ENCODE data around the gene POU3F3. TPM values are rescaled to one million over a fixed set of nuclear protein-coding genes. Genes with fewer than 3 reads are reported as not detected.

Gene POU3F3
- total RNA-seq, 1 donor from 2014 or later: not detected

GRCh38 chr2:104863468-104864279 is 9.8 kb downstream of the POU3F3 start:
- intact Hi-C loops (cut with DNase I): no loop called here
- TF ChIP-seq CTCF (IDR thresholded peaks at IDR 0.05): no peak
- no peak overlapping the region for H3K4me3 ChIP-seq
- DNase-seq (no peak), ATAC-seq (no peak)
- no peaks in the 10 kb centered on the region for H3K9me3 ChIP-seq
- H3K4me1 ChIP-seq: peaks cover 9% of the 10 kb centered on the region
- no peak overlapping the region for H3K27ac ChIP-seq
- H3K36me3 ChIP-seq: no peaks in the 10 kb centered on the region
- peaks cover 100% of the 10 kb centered on the region for H3K27me3 ChIP-seq (ENCODE audit: low read depth)

DNA sequence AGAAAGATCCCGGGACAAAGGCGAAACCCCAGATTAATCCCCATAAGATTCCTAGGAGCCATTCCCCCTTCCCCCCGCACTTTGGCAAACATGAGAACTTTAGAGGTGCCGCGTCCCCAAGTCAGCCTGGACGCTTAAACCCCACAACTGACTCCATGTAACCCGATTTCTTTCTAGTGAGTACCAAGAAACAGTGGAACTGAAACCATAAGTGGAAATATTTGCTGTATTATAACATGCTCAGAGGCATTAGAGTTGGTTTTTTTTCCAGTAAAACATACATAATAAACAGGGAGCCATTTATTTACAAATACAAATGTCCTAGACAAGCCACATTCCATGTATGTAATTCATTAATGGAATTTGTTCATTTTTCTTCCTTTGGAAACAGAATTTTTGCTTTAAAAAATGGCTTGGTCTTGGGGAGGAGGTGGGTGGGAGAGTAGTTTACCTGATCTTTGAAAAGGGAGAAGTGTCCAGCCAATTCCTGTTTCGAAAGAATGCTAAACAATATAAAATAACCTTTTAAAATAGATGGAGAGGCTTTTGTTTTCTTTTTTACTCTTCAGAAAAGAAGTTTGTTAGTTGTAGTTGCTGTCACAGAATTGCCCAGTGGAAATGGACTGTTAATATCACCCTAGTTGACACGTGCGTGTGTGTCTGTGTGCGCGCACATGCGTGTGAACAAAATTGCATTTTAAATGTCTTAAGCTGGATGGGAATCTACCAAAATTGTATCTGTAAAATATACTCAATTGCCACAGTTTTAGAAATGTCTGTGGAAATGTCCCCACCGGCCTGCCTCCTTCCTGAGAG is 10.6 kb downstream of the POU3F3 start:
- H3K36me3 ChIP-seq: no peaks in the 10 kb centered on the region
- peaks cover 9% of the 10 kb centered on the region for H3K4me1 ChIP-seq
- no peak overlapping the region for H3K27ac ChIP-seq
- H3K4me3 ChIP-seq: no peak overlapping the region
- intact Hi-C loops (cut with DNase I): no loop called here
- TF ChIP-seq CTCF (IDR thresholded peaks at IDR 0.05): no peak
- peaks cover 100% of the 10 kb centered on the region for H3K27me3 ChIP-seq (ENCODE audit: low read depth)
- ATAC-seq (no peak), DNase-seq (no peak)
- no peaks in the 10 kb centered on the region for H3K9me3 ChIP-seq

DNA sequence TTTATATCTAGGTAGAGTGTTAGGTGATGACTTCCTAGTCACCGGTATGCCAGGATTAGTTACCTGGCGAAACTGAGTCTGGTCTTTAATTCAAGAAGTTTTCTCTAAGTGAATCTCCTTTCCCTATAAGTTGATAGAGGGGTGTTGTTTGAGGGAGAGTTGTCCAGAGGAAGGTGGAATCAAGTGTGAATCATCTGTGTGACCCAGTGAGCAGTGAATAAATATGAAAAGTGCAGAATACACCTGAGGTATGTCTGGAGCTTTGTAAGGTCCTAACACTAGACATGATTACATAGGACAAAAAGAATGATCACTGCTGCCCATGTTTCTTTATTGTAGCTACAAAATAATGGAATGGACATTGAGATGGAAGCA is 11.2 kb downstream of the POU3F3 start:
- peaks cover 9% of the 10 kb centered on the region for H3K4me1 ChIP-seq
- ATAC-seq (no peak), DNase-seq (no peak)
- no peak overlapping the region for H3K4me3 ChIP-seq
- no peak for TF ChIP-seq CTCF (IDR thresholded peaks at IDR 0.05)
- no peak overlapping the region for H3K27ac ChIP-seq
- no peaks in the 10 kb centered on the region for H3K9me3 ChIP-seq
- H3K27me3 ChIP-seq (ENCODE audit: low read depth): peaks cover 100% of the 10 kb centered on the region
- no peaks in the 10 kb centered on the region for H3K36me3 ChIP-seq
- intact Hi-C loops (cut with DNase I): no loop called here

GRCh38 chr2:104866122-104866864 is 12.4 kb downstream of the POU3F3 start:
- ATAC-seq (no peak), DNase-seq (no peak)
- H3K27me3 ChIP-seq (ENCODE audit: low read depth): peaks cover 100% of the 10 kb centered on the region
- TF ChIP-seq CTCF (IDR thresholded peaks at IDR 0.05): no peak
- intact Hi-C loops (cut with DNase I): no loop called here
- H3K4me1 ChIP-seq: peaks cover 9% of the 10 kb centered on the region
- H3K9me3 ChIP-seq: no peaks in the 10 kb centered on the region
- H3K27ac ChIP-seq: no peak overlapping the region
- no peak overlapping the region for H3K4me3 ChIP-seq
- H3K36me3 ChIP-seq: no peaks in the 10 kb centered on the region
